ENCODE results near the gene TMEM255A.

The TMEM255A gene

GRCh38 chrX:120281021-120281624 is 30.1 kb downstream of the TMEM255A start:
- POLR2A ChIA-PET = no interaction called here
- CTCF ChIA-PET = no interaction called here
- TF ChIP-seq CTCF (IDR thresholded peaks at IDR 0.05; ENCODE audit: control extremely low read depth, extremely low read depth, low read depth, missing control alignments) = no peak
- no peak for DNase-seq (ENCODE audit: extremely low spot score)

GRCh38 chrX:120274958-120275357 is 36.3 kb downstream of the TMEM255A start:
- TF ChIP-seq CTCF (IDR thresholded peaks at IDR 0.05; ENCODE audit: control extremely low read depth, extremely low read depth, low read depth, missing control alignments) = no peak
- CTCF ChIA-PET = interaction anchor here (1.3 to 1.6 kb wide), 3 partner anchors 11 to 61 kb away, joined by 3 to 4 read pairs (median 3); partner anchors contain the start of gene ZBTB33

GRCh38 chrX:120274145-120274544 is 37.1 kb downstream of the TMEM255A start:
- ChIA-PET POLR2A (no interaction called here), CTCF (interaction anchor here (1.2 to 1.6 kb wide), 3 partner anchors 10 to 61 kb away, joined by 3 to 4 read pairs (median 4); partner anchors contain the start of gene ZBTB33)
- DNase-seq (ENCODE audit: extremely low spot score) = no peak
- no peak for TF ChIP-seq CTCF (IDR thresholded peaks at IDR 0.05; ENCODE audit: control extremely low read depth, extremely low read depth, low read depth, missing control alignments)

More at GRCh38 chrX:120274958-120275357, 36.3 kb downstream of the TMEM255A start:
- no peak for DNase-seq (ENCODE audit: extremely low spot score)
- POLR2A ChIA-PET = no interaction called here

- DNase-seq (ENCODE audit: extremely low spot score) = no peak
- ChIA-PET POLR2A (no interaction called here), CTCF (no interaction called here)
- no peak for TF ChIP-seq CTCF (IDR thresholded peaks at IDR 0.05; ENCODE audit: control extremely low read depth, extremely low read depth, low read depth, missing control alignments)
Observed at GRCh38 chrX:120271218-120271617, 40.0 kb downstream of the TMEM255A start.

GRCh38 chrX:120270567-120270966 is 40.7 kb downstream of the TMEM255A start:
- DNase-seq (ENCODE audit: extremely low spot score) = no peak
- POLR2A ChIA-PET = no interaction called here
- no peak for TF ChIP-seq CTCF (IDR thresholded peaks at IDR 0.05; ENCODE audit: control extremely low read depth, extremely low read depth, low read depth, missing control alignments)
- CTCF ChIA-PET = no interaction called here

GRCh38 chrX:120269373-120270035 is 41.8 kb downstream of the TMEM255A start:
- no peak for DNase-seq (ENCODE audit: extremely low spot score)
- ChIA-PET POLR2A (interaction anchor here (0.6 kb wide), 1 partner anchor 505 kb away, joined by 3 read pairs; no protein-coding TSS in a partner anchor), CTCF (interaction anchor here (1.1 kb wide), 1 partner anchor 17 kb away, joined by 4 read pairs; no protein-coding TSS in a partner anchor)
- TF ChIP-seq CTCF (IDR thresholded peaks at IDR 0.05; ENCODE audit: control extremely low read depth, extremely low read depth, low read depth, missing control alignments) = no peak
